Ramos (cell line): ENCODE results near the gene PCDHA1.
"Not testable (repeated sequence)": the region's sequence is repeated elsewhere in the genome, so short reads cannot be mapped to it uniquely, and the experiment has no call there.

ENCODE experiments used
- in situ Hi-C: fragments of 300-500 bp; cut with MboI; formaldehyde crosslinking; loops from one replicate; pipeline ENCODE4 v1.14.3; 2022; ENCODE audit warnings: low sequenced_read_pairs; ENCODE audit not compliant: unreplicated experiment

PCDHA1 gene

DNA sequence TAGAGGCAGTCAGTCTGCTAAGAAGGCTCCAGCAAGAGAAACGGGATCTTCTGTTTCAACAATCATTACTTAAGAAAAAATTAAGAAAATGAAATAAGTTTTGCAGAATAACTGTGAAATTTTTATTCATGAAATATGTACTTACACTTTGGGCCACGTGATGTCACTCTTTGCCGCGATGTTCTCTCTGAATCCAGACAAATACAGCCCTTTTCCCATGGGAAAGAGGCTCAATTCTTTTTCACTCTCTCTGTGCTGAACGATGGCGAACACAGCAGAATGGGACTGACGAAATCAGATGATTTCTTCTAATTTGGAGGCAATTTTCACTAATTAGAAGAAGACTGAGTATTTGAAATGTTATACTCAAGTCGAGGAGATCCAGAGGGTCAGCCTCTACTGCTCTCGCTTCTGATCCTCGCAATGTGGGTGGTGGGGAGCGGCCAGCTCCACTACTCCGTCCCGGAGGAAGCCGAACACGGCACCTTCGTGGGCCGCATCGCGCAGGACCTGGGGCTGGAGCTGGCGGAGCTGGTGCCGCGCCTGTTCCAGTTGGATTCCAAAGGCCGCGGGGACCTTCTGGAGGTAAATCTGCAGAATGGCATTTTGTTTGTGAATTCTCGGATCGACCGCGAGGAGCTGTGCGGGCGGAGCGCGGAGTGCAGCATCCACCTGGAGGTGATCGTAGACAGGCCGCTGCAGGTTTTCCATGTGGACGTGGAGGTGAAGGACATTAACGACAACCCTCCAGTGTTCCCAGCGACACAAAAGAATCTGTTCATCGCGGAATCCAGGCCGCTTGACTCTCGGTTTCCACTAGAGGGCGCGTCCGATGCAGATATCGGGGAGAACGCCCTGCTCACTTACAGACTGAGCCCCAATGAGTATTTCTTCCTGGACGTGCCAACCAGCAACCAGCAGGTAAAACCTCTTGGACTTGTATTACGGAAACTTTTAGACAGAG, 62.5 kb downstream of the PCDHA1 start, which contains the start of gene PCDHA9:
Gene PCDHA9 (plus strand): TSS at position 244 of the 964 bp plus-strand sequence. CDS start 114 bp downstream, at position 358.
- in situ Hi-C loops, result not testable (repeated sequence)

DNA sequence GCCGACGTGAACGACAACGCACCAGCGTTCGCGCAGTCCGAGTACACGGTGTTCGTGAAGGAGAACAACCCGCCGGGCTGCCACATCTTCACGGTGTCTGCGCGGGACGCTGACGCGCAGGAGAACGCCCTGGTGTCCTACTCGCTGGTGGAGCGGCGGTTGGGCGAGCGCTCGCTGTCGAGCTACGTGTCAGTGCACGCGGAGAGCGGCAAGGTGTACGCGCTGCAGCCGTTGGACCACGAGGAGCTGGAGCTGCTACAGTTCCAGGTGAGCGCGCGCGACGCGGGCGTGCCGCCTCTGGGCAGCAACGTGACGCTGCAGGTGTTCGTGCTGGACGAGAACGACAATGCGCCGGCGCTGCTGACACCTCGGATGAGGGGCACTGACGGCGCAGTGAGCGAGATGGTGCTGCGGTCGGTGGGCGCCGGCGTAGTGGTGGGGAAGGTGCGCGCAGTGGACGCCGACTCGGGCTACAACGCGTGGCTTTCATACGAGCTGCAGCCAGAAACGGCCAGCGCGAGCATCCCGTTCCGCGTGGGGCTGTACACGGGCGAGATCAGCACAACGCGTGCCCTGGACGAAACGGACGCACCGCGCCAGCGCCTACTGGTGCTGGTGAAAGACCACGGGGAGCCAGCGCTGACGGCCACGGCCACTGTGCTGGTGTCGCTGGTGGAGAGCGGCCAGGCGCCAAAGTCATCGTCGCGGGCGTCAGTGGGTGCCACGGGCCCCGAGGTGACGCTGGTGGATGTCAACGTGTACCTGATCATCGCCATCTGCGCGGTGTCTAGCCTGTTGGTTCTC, 64.1 kb downstream of the PCDHA1 start:
- in situ Hi-C loops, result loop anchor here (10.0 kb wide), 1 partner anchor 195 kb away; no protein-coding TSS in a partner anchor

DNA sequence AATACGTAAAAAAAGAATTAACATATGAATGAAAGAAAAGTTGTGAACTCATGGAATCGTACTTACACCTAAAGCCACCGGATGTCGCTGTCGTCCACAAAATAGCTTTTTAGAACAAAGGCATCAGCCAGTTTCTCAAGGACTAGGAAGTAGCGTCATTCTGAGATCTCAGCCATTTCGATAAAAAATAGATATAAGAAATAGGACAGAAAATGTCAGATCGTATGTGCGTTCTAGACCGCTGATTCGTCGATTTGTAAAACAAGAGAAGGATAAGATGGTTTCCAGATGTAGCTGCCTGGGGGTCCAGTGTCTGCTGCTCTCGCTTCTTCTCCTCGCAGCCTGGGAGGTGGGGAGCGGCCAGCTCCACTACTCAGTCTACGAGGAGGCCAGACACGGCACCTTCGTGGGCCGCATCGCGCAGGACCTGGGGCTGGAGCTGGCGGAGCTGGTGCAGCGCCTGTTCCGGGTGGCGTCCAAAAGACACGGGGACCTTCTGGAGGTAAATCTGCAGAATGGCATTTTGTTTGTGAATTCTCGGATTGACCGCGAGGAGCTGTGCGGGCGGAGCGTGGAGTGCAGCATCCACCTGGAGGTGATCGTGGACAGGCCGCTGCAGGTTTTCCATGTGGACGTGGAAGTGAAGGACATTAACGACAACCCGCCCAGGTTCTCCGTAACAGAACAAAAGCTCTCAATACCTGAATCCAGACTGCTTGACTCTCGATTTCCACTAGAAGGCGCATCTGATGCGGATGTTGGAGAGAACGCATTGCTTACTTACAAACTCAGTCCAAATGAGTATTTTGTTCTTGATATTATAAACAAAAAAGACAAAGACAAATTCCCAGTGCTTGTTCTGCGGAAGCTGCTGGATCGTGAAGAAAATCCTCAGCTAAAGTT, 70.1 kb downstream of the PCDHA1 start, which contains the start of gene PCDHA10:
Gene PCDHA10 (plus strand): TSS at position 126 of the 903 bp plus-strand sequence. CDS start 152 bp downstream, at position 278.
- in situ Hi-C loops, result loop anchor here (10.0 kb wide), 1 partner anchor 189 kb away; no protein-coding TSS in a partner anchor

DNA sequence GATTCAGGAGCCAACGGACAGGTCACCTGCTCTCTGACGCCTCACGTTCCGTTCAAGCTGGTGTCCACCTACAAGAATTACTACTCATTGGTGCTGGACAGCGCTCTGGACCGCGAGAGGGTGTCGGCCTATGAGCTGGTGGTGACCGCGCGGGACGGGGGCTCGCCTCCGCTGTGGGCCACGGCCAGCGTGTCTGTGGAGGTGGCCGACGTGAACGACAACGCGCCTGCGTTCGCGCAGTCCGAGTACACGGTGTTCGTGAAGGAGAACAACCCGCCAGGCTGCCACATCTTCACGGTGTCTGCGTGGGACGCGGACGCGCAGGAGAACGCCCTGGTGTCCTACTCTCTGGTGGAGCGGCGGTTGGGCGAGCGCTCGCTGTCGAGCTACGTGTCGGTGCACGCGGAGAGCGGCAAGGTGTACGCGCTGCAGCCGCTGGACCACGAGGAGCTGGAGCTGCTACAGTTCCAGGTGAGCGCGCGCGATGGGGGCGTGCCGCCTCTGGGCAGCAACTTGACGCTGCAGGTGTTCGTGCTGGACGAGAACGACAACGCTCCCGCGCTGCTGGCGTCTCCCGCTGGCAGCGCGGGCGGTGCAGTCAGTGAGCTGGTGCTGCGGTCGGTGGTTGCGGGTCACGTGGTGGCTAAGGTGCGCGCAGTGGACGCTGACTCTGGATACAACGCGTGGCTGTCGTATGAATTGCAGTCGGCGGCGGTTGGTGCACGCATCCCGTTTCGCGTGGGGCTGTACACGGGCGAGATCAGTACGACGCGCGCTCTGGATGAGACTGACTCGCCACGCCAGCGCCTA, 71.4 kb downstream of the PCDHA1 start:
- in situ Hi-C loops, result loop anchor here (10.0 kb wide), 1 partner anchor 187 kb away; no protein-coding TSS in a partner anchor

DNA sequence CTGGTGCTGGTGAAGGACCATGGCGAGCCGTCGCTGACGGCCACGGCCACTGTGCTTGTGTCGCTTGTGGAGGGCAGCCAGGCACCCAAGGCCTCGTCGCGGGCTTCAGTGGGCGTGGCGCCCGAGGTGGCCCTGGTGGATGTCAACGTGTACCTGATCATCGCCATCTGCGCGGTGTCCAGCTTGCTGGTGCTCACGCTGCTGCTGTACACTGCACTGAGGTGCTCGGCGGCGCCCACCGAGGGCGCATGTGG, 72.0 kb downstream of the PCDHA1 start:
- in situ Hi-C loops, result loop anchor here (10.0 kb wide), 1 partner anchor 187 kb away; no protein-coding TSS in a partner anchor

DNA sequence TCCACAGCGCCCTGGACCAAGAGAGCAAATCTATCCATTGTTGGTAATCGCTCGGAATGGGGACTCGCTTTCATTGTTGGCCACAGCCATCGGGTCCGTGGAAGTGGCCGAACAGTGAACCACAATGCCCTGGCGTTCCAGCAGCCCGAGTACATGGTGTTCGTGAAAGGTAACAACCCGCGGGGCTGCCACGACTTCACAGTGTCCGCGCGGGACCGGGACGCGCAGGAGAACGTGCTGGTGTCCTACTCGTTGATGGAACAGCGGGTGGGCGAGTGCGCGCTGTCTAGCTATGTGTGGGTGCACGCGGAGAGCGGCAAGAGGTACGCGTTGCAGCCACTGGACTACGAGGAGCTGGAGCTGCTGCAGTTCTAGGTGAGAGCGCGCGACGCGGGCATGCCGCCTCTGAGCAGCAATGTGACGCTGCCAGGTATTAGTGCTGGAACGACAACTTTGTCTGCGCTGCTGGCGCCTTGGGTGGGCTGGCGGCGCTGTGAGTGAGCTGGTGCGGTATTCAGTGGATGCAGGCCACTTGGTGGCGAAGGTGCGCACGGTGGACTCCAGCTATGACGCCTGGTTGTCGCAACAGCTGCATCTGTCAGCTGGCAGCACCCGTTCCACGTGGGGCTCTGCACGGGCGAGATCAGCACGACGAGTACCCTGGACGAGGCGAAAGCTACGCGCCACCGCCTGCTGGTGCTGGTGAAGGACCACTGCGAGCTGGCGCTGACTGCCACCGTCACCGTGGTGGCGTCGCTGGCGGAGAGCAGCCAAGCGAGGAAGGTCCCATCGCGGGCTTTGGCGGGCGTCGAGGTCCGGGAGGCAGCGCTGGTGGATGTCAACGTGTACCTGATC, 76.7 kb downstream of the PCDHA1 start:
- in situ Hi-C loops, result no loop called here

DNA sequence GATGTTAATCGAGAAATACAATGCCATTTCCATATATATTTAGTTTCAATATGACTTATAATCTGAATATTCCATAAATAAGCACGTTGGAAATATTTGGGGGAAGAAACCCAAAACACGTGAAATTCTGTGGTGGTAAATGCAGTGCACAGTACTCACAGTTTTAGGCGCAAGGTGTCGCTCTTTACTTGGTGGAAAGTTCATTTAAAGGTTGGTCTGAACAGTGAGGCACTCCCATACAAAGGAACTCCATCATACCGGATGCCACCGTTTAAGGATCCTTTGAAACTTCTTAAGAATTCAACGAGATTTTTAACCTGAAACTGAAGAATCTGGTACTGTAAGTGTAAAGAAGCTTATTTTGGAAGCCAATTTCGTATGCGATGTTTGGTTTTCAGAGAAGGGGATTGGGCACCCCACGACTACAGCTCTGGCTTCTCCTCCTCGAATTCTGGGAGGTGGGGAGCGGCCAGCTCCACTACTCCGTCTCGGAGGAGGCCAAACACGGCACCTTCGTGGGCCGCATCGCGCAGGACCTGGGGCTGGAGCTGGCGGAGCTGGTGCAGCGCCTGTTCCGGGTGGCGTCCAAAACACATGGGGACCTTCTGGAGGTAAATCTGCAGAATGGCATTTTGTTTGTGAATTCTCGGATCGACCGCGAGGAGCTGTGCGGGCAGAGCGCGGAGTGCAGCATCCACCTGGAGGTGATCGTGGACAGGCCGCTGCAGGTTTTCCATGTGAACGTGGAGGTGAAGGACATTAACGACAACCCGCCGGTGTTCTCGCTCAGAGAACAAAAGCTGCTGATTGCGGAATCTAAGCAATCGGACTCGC, 83.0 kb downstream of the PCDHA1 start, which contains the start of gene PCDHA11:
Gene PCDHA11 (plus strand): TSS at position 237 of the 834 bp plus-strand sequence. CDS start 147 bp downstream, at position 384.
- in situ Hi-C loops, result no loop called here

DNA sequence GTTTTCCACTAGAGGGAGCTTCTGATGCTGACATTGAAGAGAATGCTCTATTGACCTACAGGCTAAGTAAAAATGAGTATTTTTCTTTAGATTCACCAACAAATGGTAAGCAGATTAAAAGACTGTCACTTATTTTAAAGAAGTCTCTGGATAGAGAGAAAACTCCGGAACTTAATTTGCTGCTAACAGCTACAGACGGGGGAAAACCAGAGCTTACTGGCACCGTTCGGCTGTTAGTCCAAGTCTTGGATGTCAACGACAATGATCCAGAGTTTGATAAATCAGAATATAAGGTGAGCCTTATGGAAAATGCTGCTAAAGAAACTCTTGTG, 83.6 kb downstream of the PCDHA1 start:
- in situ Hi-C loops, result no loop called here

DNA sequence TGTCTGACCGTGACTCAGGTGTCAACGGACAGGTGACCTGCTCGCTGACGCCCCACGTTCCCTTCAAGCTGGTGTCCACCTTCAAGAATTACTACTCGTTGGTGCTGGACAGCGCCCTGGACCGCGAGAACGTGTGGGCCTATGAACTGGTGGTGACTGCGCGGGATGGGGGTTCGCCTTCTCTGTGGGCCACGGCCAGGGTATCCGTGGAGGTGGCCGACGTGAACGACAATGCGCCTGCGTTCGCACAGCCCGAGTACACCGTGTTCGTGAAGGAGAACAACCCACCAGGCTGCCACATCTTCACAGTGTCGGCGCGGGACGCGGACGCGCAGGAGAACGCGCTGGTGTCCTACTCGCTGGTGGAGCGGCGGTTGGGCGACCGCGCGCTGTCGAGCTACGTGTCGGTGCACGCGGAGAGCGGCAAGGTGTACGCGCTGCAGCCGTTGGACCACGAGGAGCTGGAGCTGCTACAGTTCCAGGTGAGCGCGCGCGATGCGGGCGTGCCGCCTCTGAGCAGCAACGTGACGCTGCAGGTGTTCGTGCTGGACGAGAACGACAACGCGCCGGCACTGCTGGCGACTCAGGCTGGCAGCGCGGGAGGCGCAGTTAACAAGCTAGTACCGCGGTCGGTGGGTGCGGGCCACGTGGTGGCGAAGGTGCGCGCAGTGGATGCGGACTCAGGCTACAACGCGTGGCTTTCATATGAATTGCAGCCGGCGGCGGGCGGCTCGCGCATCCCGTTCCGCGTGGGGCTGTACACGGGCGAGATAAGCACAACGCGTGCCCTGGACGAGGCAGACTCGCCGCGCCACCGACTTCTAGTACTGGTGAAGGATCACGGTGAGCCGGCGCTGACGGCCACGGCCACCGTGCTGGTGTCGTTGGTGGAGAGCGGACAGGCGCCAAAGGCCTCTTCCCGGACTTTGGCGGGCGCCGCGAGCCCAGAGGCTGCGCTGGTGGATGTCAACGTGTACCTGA, 84.6 kb downstream of the PCDHA1 start:
- in situ Hi-C loops, result no loop called here

DNA sequence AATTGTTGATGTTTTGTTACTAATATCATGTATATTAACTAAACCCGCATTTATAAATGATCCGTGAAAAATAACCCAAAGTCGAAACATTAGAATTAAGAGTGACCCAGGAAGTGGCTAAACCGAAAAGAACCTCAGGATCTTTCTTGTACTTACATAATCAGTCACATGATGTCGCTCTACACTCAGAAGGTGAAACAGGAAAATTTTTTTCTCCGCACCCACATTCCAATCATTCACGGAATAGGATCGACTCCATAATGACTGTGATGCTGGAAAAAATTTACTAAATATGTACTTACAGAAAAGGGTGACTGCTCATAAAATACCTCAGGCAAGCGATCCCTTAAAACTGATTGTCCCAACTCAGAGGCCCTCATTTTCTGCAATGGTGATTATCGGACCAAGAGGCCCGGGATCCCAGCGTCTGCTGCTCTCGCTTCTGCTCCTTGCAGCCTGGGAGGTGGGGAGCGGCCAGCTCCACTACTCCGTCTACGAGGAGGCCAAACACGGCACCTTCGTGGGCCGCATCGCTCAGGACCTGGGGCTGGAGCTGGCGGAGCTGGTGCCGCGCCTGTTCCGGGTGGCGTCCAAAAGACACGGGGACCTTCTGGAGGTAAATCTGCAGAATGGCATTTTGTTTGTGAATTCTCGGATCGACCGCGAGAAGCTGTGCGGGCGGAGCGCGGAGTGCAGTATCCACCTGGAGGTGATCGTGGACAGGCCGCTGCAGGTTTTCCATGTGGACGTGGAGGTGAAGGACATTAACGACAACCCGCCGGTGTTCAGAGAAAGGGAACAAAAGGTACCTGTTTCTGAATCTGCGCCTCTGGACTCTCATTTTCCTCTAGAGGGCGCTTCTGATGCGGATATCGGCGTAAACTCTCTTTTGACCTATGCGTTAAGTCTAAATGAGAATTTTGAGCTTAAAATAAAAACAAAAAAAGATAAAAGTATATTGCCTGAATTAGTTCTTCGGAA, 89.4 kb downstream of the PCDHA1 start, which contains the start of gene PCDHA12:
Gene PCDHA12 (plus strand): TSS at position 224 of the 981 bp plus-strand sequence. CDS start 165 bp downstream, at position 389.
- in situ Hi-C loops, result no loop called here

DNA sequence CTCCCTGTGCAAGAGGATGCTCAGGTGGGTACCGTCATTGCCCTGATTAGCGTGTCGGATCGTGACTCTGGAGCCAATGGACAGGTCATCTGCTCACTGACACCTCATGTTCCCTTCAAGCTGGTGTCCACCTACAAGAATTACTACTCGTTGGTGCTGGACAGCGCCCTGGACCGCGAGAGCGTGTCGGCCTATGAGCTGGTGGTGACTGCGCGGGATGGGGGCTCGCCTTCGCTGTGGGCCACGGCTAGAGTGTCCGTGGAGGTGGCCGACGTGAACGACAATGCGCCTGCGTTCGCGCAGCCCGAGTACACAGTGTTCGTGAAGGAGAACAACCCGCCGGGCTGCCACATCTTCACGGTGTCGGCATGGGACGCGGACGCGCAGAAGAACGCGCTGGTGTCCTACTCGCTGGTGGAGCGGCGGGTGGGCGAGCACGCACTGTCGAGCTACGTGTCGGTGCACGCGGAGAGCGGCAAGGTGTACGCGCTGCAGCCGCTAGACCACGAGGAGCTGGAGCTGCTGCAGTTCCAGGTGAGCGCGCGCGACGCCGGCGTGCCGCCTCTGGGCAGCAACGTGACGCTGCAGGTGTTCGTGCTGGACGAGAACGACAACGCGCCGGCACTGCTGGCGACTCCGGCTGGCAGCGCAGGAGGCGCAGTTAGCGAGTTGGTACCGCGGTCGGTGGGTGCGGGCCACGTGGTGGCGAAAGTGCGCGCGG, 90.8 kb downstream of the PCDHA1 start:
- in situ Hi-C loops, result not testable (repeated sequence)

DNA sequence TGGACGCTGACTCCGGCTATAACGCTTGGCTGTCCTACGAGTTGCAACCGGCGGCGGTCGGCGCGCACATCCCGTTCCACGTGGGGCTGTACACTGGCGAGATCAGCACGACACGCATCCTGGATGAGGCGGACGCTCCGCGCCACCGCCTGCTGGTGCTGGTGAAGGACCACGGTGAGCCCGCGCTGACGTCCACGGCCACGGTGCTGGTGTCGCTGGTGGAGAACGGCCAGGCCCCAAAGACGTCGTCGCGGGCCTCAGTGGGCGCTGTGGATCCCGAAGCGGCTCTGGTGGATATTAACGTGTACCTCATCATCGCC, 91.3 kb downstream of the PCDHA1 start:
- in situ Hi-C loops, result no loop called here

DNA sequence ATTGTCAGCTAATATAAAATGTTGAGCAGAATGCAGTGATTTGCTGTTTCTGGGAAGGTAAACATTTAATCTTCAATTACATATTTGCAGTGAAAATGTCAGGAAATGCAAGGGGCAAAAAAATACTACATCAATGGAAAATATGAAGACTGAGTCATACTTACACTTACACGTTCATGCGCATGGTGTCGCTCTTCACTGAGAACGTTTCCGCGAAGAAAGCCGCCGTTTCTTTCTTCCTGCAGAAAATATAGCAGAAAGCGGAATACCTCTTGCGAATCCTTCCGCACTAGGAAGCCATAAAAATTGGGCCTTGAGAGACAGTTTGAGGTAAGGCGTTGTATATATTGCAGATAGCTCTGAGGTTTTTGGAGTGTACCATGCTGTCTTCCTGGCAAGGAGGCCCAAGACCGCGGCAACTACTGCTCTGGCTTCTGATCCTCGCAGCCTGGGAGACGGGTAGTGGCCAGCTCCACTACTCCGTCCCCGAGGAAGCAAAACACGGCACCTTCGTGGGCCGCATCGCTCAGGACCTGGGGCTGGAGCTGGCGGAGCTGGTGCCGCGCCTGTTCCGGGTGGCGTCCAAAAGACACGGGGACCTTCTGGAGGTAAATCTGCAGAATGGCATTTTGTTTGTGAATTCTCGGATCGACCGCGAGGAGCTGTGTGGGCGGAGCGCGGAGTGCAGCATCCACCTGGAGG, 96.1 kb downstream of the PCDHA1 start, which contains the start of gene PCDHA13:
Gene PCDHA13 (plus strand): TSS at position 236 of the 702 bp plus-strand sequence. CDS start 145 bp downstream, at position 381.
- in situ Hi-C loops, result no loop called here

DNA sequence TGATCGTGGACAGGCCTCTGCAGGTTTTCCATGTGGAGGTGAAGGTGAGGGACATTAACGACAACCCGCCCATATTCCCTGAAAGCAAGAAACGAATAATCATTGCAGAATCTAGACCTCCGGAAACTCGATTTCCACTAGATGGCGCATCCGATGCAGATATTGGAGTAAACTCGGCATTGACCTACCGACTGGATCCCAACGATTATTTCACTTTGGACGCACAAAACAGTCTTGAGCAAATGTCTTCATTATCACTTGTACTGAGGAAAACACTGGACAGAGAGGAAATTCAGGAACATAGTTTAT, 96.6 kb downstream of the PCDHA1 start:
- in situ Hi-C loops, result no loop called here
